Liver (tissue), 4 donors: ENCODE data around the gene MLX. TPM values are rescaled to one million over a fixed set of nuclear protein-coding genes. Genes with fewer than 3 reads are reported as not detected.

ENCODE experiments used
- polyA plus RNA-seq, 2 donors: library from polyadenylated mRNA; stranded (reverse) in 1 of 2; unstranded in 1 of 2; fragments of 200-250 nt in 1 of 2; fragments of >200 nt in 1 of 2; fragmentation: Nextera tagmentation in 1 of 2; extraction: Ambion mirVana in 1 of 2; gene quantifications; one replicate each; pipeline versions ENCODE4 v1.2.1 to v1.2.3, GENCODE V29; 2013 to 2015
- total RNA-seq, 2 donors: library from RNA; depleted of rRNA; stranded (reverse); fragments of >200 nt; gene quantifications; one replicate each; pipeline ENCODE4 v1.2.3, GENCODE V29; 2014
- donor health status: healthy.
- donor health status: healthy.
- donor health status: healthy.

MLX gene
- total and polyA plus RNA-seq, 4 donors, result 19.4 to 40.0 (median 32.1) TPM

Other genes starting within 250 kb of the MLX start
- 100 to 1,000 TPM in 1 of 2 donors, 10 to 100 TPM in 1; 68.7 to 301 TPM for gene STAT3, start 178.7 kb upstream of the MLX start, total RNA-seq
- gene STAT3, start 178.7 kb upstream of the MLX start, polyA plus RNA-seq, result 100 to 1,000 TPM; 104 to 123 TPM
- gene CAVIN1, start 143.8 kb upstream of the MLX start, total RNA-seq, result 10 to 100 TPM in 1 of 2 donors, 1 to 10 TPM in 1; 6.7 to 22.2 TPM
- gene CAVIN1, start 143.8 kb upstream of the MLX start, polyA plus RNA-seq, result 10 to 100 TPM in 1 of 2 donors, 1 to 10 TPM in 1; 6.5 to 27.0 TPM
- 10 to 100 TPM; 52.5 to 94.6 TPM for gene ATP6V0A1, start 108.2 kb upstream of the MLX start, total RNA-seq
- gene ATP6V0A1, start 108.2 kb upstream of the MLX start, polyA plus RNA-seq, result 10 to 100 TPM; 31.5 to 37.9 TPM
- 10 to 100 TPM; 20.5 to 37.4 TPM for gene NAGLU, start 30.9 kb upstream of the MLX start, total RNA-seq
- 10 to 100 TPM; 15.5 to 41.2 TPM for gene NAGLU, start 30.9 kb upstream of the MLX start, polyA plus RNA-seq
- 1 to 10 TPM in 1 of 2 donors, under 1 TPM in 1; 0.67 to 1.0 TPM for gene HSD17B1, start 14.2 kb upstream of the MLX start, total RNA-seq
- 1 to 10 TPM; 1.0 to 1.8 TPM for gene HSD17B1, start 14.2 kb upstream of the MLX start, polyA plus RNA-seq
- gene COASY, start 5.0 kb upstream of the MLX start, total RNA-seq, result 10 to 100 TPM; 18.2 to 33.4 TPM
- gene COASY, start 5.0 kb upstream of the MLX start, polyA plus RNA-seq, result 10 to 100 TPM; 70.0 to 78.1 TPM
- gene PSMC3IP, start 10.6 kb downstream of the MLX start, total RNA-seq, result 1 to 10 TPM; 1.3 to 3.0 TPM
- under 1 TPM; 0.58 to 0.88 TPM for gene PSMC3IP, start 10.6 kb downstream of the MLX start, polyA plus RNA-seq
- 10 to 100 TPM; 41.1 to 44.3 TPM for gene RETREG3, start 42.3 kb downstream of the MLX start, total RNA-seq
- gene RETREG3, start 42.3 kb downstream of the MLX start, polyA plus RNA-seq, result 10 to 100 TPM in 1 of 2 donors, 1 to 10 TPM in 1; 9.0 to 12.1 TPM
- 10 to 100 TPM; 12.5 to 51.1 TPM for gene TUBG1, start 42.6 kb downstream of the MLX start, total RNA-seq
- 10 to 100 TPM; 26.3 to 28.0 TPM for gene TUBG1, start 42.6 kb downstream of the MLX start, polyA plus RNA-seq
- 1 to 10 TPM; 1.4 to 5.0 TPM for gene TUBG2, start 92.2 kb downstream of the MLX start, total RNA-seq
- gene TUBG2, start 92.2 kb downstream of the MLX start, polyA plus RNA-seq, result 10 to 100 TPM in 1 of 2 donors, 1 to 10 TPM in 1; 5.0 to 10.8 TPM
- gene PLEKHH3, start 109.9 kb downstream of the MLX start, total RNA-seq, result 1 to 10 TPM; 4.2 to 8.5 TPM
- 10 to 100 TPM in 1 of 2 donors, 1 to 10 TPM in 1; 7.4 to 10.3 TPM for gene PLEKHH3, start 109.9 kb downstream of the MLX start, polyA plus RNA-seq
- under 1 TPM; 0.05 to 0.42 TPM for gene CCR10, start 114.7 kb downstream of the MLX start, total RNA-seq
- gene CCR10, start 114.7 kb downstream of the MLX start, polyA plus RNA-seq, result under 1 TPM; 0.17 to 0.44 TPM
- under 1 TPM; 0.70 to 0.75 TPM for gene CNTNAP1, start 115.4 kb downstream of the MLX start, total RNA-seq
- gene CNTNAP1, start 115.4 kb downstream of the MLX start, polyA plus RNA-seq, result under 1 TPM; 0.08 to 0.50 TPM
- gene EZH1, start 177.9 kb downstream of the MLX start, total RNA-seq, result 10 to 100 TPM; 15.4 to 18.3 TPM
- 1 to 10 TPM; 4.3 to 6.3 TPM for gene EZH1, start 177.9 kb downstream of the MLX start, polyA plus RNA-seq
- 1 to 10 TPM in 1 of 2 donors, under 1 TPM in 1; 0.92 to 2.9 TPM for gene RAMP2, start 194.1 kb downstream of the MLX start, total RNA-seq
- gene RAMP2, start 194.1 kb downstream of the MLX start, polyA plus RNA-seq, result 10 to 100 TPM in 1 of 2 donors, 1 to 10 TPM in 1; 7.3 to 17.2 TPM
- gene VPS25, start 206.3 kb downstream of the MLX start, total RNA-seq, result 10 to 100 TPM; 40.9 to 43.0 TPM
- 10 to 100 TPM; 58.9 to 65.7 TPM for gene VPS25, start 206.3 kb downstream of the MLX start, polyA plus RNA-seq
- gene WNK4, start 213.5 kb downstream of the MLX start, total RNA-seq, result 1 to 10 TPM in 1 of 2 donors, under 1 TPM in 1; 0.33 to 7.5 TPM
- gene WNK4, start 213.5 kb downstream of the MLX start, polyA plus RNA-seq, result under 1 TPM; 0.40 to 0.60 TPM
- gene COA3, start 231.6 kb downstream of the MLX start, total RNA-seq, result 10 to 100 TPM; 62.3 to 74.1 TPM
- 100 to 1,000 TPM; 132 to 294 TPM for gene COA3, start 231.6 kb downstream of the MLX start, polyA plus RNA-seq
- under 1 TPM in 1 of 2 donors, not detected in 1; 0.93 TPM for gene CNTD1, start 231.8 kb downstream of the MLX start, total RNA-seq
- under 1 TPM; 0.28 to 0.89 TPM for gene CNTD1, start 231.8 kb downstream of the MLX start, polyA plus RNA-seq